AG20443 (cell line): Measurements from ENCODE around the gene PTPRN2.

Experiments
- DNase-seq: peaks from one replicate; pipeline ENCODE4 v3.0.0; 2012; ENCODE audit warnings: low spot score, mixed read lengths

PTPRN2 gene

DNA sequence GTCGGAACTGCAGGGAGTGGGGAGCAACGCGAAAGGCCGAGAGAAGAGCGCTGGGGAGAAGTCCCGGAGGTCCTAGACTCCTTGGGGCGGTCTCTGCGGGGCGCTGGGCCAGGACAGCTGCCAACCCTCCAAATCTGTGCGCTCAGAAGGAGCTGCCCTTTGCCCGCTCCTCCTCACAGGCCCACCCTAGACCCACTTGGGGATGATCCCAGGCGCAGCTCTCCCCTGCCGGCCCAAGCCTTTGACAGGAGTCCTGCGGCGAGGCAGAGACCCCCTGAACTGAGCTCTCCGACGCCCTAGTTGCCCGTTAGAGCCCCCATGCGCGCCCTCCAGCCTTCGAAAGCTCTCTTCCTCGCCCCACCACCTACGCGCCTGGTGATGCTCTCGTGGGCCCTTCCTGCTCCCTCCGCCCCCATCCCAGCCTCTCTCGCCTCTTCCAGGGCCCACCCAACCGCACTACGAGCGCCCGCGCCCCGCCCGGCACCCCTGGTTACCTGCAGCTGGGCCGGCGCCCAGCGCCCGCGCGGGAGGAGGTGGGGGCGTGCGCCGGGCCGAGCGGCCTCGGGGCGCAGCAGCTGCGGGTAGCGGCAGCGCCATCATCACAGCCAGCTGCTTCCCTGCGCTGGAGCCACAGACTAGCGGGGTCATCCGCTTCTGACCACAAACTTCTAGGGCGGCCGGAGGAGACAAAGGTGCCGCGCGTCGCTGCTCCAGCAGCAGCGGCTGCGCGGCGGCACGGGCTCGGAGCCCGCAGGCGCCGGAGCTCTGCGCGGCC, 897.4 kb downstream of the PTPRN2 start:
- no peak for DNase-seq

GRCh38 chr7:157689269-157690057, 898.2 kb downstream of the PTPRN2 start:
- DNase-seq = no peak

DNA sequence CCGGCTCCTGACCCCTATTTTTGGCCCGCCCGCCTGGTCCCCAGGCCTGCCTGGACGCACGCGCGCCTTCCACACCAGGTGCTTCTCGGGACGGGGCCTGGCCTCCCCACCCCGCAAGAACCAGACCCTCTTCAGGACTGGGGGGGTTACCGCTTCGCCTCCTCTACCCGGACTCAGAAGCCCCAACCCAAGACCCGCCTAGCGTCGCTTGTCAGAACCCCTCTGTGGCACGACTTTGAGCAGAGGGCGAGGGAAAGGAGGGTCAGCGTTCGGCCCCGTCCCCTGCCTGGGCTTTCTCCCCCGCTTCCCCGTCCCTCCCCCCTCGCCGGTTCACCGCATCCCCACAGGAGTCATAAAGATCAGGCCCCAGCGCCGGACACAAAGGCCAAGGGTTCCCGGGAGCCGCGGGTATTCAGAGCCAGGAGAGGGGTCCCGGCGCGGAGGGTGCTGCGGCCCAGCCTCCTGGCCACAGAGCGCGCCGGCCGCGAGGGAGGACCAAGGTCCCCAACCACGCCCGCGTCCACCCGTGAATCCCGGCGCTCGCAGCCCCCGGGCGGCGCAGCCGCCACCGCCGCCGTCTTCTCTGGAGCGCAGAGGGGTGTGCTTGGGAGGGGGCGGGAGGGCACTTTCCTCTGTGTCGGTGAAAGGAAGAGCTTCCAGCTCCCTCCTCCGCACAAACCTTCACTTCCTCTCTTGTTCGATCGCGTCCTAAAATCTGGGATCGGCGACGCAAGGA, 898.9 kb downstream of the PTPRN2 start:
- DNase-seq = no peak

DNA sequence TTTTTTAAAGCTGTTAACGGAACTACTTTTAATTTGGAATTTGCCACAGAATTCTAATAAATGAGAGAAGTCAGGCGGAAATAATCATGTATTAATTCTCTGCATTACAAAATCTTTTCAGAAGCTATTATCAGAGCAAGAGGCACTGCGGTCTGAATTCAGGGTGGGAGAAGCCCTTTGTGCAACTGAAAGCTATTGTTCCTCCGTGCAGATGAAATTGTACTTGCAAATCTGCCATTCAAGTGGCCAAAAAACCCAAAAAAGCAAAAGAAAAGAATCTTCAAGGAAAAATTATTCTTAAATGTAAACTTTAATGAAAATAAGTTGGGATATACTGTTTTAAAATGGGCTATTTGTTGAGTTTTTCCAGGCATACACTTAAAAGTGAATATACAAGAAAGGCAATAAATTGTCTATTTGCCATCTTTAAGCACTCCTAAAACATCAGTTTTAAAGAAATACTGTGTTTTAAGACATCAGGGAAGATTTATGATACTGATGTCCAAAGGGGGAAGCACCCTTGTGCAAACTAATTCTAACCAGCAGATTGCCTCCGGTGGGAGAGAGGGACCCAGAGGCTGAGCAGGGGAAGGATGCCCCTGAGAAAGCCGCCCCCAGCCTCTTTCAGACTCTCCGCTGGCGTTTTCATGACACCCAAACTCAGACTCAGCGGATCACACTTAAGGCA, 899.6 kb downstream of the PTPRN2 start:
- no peak for DNase-seq

DNA sequence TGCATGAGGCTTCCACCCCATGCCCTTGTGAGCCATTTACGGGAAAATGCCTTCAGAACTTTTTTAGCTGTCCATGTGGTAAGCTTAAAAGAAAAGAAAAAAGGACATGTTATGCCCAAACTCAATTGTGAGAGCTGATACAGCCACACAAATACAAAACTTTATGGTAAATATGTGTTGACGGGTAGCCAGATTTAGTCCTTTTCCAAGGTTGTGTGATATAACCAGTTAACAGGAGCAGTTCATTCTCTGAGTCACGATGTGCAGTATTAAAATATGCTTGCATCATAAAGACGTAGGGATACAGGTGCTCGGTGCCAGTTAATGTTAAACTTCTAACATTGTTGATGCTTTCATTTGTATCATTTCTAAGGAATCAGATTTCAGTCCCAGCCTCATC, 900.5 kb downstream of the PTPRN2 start:
- no peak for DNase-seq

GRCh38 chr7:157686285-157686894, 901.2 kb downstream of the PTPRN2 start:
- no peak for DNase-seq

- DNase-seq = no peak
These were observed 902.0 kb downstream of the PTPRN2 start for GRCh38 chr7:157685430-157686284.

GRCh38 chr7:157684909-157685429, 902.7 kb downstream of the PTPRN2 start:
- no peak for DNase-seq

GRCh38 chr7:157684157-157684908, 903.3 kb downstream of the PTPRN2 start:
- no peak for DNase-seq

DNA sequence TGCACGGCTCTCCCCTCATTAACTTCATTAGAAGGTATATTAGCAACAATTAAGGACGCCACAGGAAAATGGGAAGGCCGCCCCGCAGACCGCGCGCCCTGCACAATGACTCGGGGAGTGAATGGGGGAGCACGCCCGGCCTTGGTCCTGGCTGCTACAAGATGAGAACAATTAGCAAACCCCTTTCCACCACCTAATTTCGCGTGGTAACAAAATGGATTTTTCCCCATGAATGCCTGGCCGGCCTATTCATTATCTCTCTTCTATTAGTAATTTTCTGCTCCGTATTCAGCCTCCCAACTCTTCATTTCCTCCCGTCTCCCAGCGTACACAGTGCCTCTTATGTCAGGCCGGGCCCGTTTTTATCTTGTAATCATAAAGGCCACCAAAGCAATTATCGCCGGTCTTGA, 903.9 kb downstream of the PTPRN2 start:
- DNase-seq = no peak

GRCh38 chr7:157682946-157683746, 904.5 kb downstream of the PTPRN2 start:
- DNase-seq = no peak

GRCh38 chr7:157682064-157682945, 905.3 kb downstream of the PTPRN2 start:
- DNase-seq = no peak

GRCh38 chr7:157679607-157680006, 908.0 kb downstream of the PTPRN2 start:
- no peak for DNase-seq

- DNase-seq = no peak
These were observed 909.1 kb downstream of the PTPRN2 start for GRCh38 chr7:157678501-157678900.

DNA sequence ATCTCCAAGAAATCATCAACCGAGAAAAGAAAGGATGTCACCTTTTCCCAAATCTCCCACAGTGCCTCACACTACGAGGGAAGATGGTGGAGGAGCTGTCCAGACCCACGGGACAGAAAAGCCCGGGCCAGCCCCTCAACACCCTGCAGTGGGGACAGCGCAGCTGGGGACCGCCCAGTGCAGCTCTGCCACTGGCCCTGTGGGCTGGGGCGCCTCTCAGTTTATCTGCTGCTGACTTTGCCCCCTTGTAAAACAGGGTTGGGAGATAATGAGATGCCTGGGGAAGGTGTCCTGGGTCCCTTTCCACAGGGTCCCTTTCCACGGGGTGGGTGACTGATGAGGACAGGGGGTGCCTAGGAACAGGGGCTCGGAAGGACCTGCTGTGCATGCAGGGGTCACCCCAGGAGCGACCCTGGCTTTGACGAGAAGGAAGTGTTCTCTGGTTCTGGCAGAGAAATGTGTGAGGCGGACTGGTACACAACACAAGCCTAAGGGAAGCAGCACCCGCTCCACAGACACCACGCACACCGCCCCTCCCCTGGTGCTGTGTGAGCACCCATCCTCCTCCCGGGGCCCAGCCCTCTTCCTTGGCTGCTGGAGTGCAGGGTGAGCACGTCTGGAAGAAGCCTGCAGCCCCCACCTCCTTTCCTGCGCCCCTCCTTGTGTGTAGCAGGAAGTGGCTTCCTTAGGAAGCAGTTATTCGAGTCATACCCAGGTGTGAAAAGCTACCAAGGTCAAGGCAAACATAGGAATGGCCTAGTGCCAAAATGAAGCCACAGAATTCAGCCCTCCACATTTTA, 911.0 kb downstream of the PTPRN2 start:
- DNase-seq = no peak

DNA sequence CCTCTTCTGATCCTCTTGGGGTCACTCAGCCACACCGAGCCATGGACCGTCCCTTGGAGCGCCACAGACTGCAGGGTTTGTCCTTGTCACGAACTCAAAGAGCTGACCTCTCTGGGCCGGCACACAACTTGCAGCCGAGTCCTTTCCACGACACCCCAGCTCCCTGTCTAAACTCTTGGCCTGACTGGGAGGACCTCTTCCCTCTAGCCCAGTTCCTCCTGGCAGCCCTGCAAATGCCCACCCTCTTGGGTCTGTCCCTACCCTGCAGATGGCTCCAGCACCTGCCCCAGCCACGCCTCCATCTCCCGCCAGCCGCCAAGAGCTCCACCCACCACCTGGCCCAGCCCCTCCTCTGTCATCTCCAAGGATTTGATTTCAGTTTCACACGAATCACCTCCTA, 911.6 kb downstream of the PTPRN2 start:
- no peak for DNase-seq

DNA sequence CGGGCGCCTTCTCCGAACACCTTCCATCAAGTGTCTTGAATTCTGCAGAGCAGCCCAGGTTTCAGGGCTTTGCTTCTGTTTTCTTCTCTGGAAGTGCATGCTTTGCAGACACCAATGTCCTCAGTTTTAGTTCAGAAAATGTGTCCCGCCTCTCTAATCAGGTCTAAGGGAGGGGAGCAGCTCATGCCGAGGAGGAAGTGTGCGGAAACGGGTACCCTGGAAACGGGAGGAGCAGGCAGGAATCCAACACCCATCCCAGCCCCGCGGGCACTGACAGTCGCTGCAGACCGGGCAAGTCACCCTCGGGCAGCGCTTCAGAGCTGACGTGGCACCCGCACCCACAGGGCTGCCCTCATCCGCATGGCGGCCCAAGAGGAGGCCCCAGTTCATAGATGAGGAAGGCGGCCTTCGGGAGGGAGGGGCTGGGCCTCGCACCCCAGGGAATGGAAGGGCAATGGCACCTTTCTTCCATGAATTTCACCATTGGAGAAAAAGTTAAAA, 912.1 kb downstream of the PTPRN2 start:
- DNase-seq = no peak
